Retinal pigment epithelial cell (primary cell): Measurements from ENCODE around the gene ALOX15.

Experiments used
- DNase-seq: peaks from one replicate; pipeline ENCODE4 v3.0.0-alpha.2; 2010; ENCODE audit warnings: low read depth
- H3K4me3 ChIP-seq: 2 replicates; pipeline ENCODE4 v1.5.1; 2011; ENCODE audit warnings: mild to moderate bottlenecking, low read length, control low read depth, moderate library complexity
- TF ChIP-seq, protein P1 (sequence below): conservative IDR thresholded peaks from 2 replicates; pipeline ENCODE4 v1.5.1; 2011; ENCODE audit warnings: low read depth, low read length, control low read depth, inconsistent platforms

ALOX15 gene

DNA sequence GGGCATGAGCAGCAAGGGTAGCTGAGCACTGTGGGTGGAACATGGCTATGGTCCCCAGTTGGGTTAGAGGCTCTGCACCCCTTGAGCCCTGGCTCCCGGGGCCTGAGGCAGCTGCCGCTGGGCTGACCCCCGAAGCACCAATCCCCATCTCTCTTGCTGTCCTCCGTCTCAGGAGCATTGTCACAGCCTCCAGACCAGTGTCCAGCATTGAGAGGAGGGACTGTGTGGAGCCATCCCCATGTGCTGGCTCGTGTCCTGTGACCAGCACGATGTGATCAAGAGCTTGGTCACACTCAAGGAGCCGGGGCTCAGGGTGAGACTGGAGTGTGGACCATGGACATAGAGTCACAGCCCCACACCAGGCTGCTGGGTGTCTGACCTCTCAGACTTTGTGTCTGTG, 54.3 kb downstream of the ALOX15 start:
- TF ChIP-seq, protein P1, sequence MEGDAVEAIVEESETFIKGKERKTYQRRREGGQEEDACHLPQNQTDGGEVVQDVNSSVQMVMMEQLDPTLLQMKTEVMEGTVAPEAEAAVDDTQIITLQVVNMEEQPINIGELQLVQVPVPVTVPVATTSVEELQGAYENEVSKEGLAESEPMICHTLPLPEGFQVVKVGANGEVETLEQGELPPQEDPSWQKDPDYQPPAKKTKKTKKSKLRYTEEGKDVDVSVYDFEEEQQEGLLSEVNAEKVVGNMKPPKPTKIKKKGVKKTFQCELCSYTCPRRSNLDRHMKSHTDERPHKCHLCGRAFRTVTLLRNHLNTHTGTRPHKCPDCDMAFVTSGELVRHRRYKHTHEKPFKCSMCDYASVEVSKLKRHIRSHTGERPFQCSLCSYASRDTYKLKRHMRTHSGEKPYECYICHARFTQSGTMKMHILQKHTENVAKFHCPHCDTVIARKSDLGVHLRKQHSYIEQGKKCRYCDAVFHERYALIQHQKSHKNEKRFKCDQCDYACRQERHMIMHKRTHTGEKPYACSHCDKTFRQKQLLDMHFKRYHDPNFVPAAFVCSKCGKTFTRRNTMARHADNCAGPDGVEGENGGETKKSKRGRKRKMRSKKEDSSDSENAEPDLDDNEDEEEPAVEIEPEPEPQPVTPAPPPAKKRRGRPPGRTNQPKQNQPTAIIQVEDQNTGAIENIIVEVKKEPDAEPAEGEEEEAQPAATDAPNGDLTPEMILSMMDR: no peak
- DNase-seq: no peak
- no peak overlapping the region for H3K4me3 ChIP-seq

DNA sequence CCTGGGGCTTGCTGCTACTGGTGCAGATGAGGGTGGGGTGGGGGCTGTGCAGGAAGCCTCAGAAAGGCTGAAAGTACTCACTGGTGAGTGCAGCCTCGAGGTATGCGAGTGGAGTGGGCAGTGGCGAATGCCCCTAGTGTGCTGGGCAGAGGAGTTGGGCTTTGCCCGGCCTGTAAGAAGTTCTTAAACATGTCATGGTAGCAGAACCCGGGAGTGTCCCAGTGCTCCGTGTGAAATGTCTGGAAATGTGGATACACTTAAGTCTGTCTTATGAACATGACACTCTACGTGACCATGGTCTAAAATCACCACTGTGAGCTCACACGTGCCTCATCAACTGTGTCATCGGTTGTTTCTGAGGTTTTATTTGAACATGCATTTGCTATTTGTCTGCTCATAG, 55.4 kb downstream of the ALOX15 start:
- no peak overlapping the region for H3K4me3 ChIP-seq
- DNase-seq: no peak
- TF ChIP-seq, protein P1: no peak

DNA sequence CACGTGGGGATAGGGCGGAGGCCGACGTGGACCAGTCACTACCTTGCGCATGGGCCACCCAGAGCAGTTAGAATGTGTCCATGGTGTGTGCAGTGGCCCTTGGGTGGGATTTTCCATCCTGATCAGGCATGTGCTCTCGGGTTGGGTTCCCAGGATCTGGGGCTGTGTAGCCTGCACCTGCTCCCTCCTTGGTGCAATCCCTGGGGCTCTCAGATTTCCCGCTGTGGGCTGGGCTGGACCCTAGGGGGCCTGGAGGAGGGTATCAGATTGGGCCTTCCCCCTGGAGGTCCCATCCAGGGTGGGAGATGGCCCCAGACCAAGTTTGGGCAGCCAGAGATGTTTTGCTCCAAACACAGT, 55.9 kb downstream of the ALOX15 start:
- TF ChIP-seq, protein P1: no peak
- H3K4me3 ChIP-seq: no peak overlapping the region
- no peak for DNase-seq

DNA sequence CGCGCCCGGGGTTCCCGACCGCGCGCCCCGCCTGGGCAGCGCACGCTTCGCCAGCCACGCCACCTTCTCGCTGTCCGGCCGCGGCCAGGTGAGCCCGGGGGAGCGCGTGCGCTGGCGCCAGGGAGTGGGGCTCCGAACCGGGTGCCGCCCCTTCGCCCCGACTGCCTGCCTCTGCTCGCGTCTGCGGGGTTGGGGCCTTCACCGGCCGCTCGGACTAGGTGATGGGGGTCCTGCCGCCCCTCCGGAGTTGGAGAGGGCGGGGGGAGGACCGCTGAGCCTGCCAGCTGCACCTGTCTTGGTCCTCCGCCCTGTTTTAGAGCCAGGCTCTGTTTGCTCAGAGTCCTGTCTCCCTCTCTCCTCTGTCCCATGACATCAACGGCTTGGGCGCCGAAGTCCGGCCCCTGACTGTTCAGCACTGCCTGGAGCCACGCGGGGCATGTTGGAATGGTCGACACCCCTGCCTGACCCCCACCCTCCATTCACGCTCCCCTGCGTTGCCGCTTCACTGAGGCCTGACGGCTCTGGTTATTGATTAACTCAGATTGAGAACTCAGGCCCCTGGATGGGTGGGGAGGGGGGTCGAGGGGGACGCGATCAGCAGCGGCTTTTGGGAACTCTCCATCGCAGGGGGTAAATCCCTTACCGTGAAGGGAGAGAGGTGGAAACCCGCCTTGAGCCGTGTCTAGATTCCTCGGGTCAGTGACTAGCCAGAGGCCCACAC, 56.4 kb downstream of the ALOX15 start:
- TF ChIP-seq, protein P1: no peak
- DNase-seq: no peak
- H3K4me3 ChIP-seq: no peak overlapping the region

DNA sequence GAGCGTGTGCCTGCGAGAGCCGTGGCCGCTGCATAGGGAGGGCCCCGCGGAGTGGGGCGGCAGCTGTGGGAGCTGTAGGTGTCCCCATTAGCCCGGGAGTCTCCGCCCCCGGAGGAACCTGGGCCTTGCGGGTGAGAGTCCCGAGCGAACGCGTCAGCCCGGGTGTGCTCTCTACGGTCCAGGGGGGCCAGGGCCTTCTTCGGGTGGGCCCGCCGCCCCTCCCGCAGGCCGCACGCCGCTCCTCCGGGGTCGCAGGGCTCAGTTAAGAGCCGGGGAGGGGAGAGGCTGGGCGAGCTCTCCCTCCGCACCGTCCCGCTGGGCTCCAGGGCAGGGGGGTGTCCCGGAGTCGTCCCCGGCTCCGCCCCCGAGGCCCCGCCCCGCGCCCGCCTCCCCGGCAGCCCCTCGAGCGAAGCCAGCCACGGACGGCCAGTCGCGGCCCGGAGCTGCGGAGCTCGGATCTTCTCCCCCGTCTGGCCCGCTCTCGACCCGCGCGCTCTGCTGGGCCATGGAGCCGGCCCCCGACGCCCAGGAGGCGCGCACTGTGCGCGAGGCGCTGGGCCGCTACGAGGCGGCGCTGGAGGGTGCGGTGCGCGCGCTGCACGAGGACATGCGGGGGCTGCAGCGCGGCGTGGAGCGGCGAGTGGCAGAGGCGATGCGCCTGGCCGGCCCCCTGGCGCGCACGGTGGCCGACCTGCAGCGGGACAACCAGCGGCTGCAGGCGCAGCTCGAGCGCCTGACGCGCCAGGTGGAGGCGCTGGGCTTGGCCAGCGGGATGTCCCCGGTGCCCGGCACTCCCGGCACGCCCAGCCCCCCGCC, 57.2 kb downstream of the ALOX15 start, which contains the start of gene SMTNL2:
TSS of gene SMTNL2 (plus strand) at position 429 of the 816 bp plus-strand sequence. CDS start at position 506, 77 bp downstream.
- peak within 1 kb of the TSS; percentile 35 for H3K4me3 ChIP-seq
- TF ChIP-seq, protein P1: no peak
- no peak for DNase-seq

DNA sequence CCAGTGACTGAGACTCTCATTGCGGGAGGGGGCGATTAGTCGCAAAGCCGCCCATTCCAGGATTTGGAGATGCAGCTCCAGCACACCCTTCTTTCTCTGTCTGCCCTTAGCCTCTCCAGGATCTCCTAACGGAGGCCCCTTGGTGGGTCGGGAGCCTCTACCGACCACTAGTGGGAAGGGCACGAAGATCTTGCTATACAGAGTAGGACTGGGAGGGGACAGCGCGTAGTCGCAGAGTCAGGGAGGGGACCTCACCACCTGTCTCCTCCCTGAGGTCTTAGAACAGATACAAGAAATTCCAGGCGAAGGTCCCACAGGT, 57.7 kb downstream of the ALOX15 start:
- TF ChIP-seq, protein P1: peak; percentile 54
- H3K4me3 ChIP-seq: peak overlapping the region; percentile 35
- DNase-seq: no peak

DNA sequence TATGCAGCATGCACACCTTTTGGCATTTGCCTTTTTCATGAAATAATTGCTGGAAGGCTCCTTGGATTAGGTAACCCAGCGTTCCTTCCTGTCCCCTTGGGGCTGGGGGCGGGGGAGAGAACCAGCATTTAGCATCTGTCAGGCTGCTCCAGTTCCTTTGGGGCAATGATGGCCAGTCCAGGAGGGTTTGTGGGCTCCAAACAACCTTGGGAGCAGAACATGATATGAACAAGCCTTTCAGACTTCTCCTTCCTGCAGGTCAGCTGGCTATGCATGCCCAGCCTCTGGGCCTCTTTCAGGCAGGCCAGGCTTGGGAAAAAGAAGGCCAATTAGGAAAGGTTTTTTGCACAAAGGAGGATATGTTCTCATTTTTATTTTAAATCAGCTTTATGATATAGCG, 58.3 kb downstream of the ALOX15 start:
- no peak overlapping the region for H3K4me3 ChIP-seq
- TF ChIP-seq, protein P1: no peak
- no peak for DNase-seq
